Measurements from ENCODE around the gene PCGF3. TPM values are rescaled to one million over a fixed set of nuclear protein-coding genes. Genes with fewer than 3 reads are reported as not detected.

Gene PCGF3
- total RNA-seq, 4 donors from 2014 or later, result 14.5 to 31.9 (median 21.6) TPM

- ATAC-seq (no peak), DNase-seq (no peak)
- TF ChIP-seq, protein P1, sequence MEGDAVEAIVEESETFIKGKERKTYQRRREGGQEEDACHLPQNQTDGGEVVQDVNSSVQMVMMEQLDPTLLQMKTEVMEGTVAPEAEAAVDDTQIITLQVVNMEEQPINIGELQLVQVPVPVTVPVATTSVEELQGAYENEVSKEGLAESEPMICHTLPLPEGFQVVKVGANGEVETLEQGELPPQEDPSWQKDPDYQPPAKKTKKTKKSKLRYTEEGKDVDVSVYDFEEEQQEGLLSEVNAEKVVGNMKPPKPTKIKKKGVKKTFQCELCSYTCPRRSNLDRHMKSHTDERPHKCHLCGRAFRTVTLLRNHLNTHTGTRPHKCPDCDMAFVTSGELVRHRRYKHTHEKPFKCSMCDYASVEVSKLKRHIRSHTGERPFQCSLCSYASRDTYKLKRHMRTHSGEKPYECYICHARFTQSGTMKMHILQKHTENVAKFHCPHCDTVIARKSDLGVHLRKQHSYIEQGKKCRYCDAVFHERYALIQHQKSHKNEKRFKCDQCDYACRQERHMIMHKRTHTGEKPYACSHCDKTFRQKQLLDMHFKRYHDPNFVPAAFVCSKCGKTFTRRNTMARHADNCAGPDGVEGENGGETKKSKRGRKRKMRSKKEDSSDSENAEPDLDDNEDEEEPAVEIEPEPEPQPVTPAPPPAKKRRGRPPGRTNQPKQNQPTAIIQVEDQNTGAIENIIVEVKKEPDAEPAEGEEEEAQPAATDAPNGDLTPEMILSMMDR (IDR thresholded peaks at IDR 0.05 in 4 of 5, conservative IDR thresholded peaks at IDR 0.05 in 1 of 5), result no peak
- TF ChIP-seq POLR2A (IDR thresholded peaks at IDR 0.05), result no peak
- H3K9me3 ChIP-seq, result no peaks in the 10 kb centered on the region
- peak overlapping the region in 1 of 4 donors; percentile 75 for H3K27ac ChIP-seq
- peaks cover 20 to 27% (median 26%) of the 10 kb centered on the region in 3 donors for H3K27me3 ChIP-seq
- peak overlapping the region; percentile 42 to 60 (median 53) for H3K4me3 ChIP-seq
- in situ Hi-C loops (cut with MboI; ENCODE audit: low sequenced_read_pairs in 4 of 4) (loop anchor here in 1 of 4 donors (10.0 kb wide), 1 partner anchor 111 kb away; the partner anchor contains the start of genes ATP5ME and MYL5), intact Hi-C loops (cut with DNase I; ENCODE audit: low total_unique reads) (no loop called here)
- peaks cover 6 to 20% of the 10 kb centered on the region in 2 donors for H3K4me1 ChIP-seq
- H3K36me3 ChIP-seq, result no peaks in the 10 kb centered on the region
Measured at GRCh38 chr4:785332-786073, 79.9 kb downstream of the PCGF3 start.

GRCh38 chr4:786074-786741 is 80.6 kb downstream of the PCGF3 start:
- H3K4me1 ChIP-seq, result peaks cover 4 to 13% of the 10 kb centered on the region in 2 donors

DNA sequence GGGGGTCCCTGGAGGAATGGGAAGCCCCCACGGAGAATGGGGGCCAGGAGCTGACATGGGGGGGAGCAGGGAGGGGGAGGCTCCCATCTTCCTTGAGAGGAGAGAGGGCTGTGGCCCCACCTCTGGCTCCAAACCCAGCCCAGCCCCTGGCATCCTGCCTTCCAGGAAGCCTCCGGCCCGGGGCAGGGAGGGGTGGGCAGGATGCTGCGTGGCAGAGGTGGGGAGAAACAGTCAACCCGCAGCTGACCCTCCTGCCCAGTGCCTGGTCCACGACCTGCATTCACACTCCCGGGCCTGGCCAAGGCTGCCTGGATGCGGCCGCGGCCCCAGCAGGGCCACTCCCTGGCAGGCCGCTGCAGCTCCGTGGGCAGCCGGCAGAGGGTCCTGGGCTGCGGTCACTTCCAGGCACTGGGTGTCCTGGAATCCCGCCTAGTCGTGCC is 81.2 kb downstream of the PCGF3 start:
- Histone ChIP-seq H3K4me1 (peaks cover 4 to 13% of the 10 kb centered on the region in 2 donors), H3K27me3 (peaks cover 26 to 36% (median 35%) of the 10 kb centered on the region in 3 donors), H3K4me3 (peak overlapping the region; percentile 42 to 60 (median 53)), H3K27ac (peak overlapping the region; percentile 49 to 75 (median 67)), H3K36me3 (no peaks in the 10 kb centered on the region), H3K9me3 (no peaks in the 10 kb centered on the region)
- TF ChIP-seq POLR2A (IDR thresholded peaks at IDR 0.05), result peak; percentile 17 to 29
- TF ChIP-seq, protein P1 (IDR thresholded peaks at IDR 0.05 in 4 of 5, conservative IDR thresholded peaks at IDR 0.05 in 1 of 5), result peak in 1 of 5 experiments; percentile 11
- in situ Hi-C loops (cut with MboI; ENCODE audit: low sequenced_read_pairs in 4 of 4) (loop anchor here in 1 of 4 donors (10.0 kb wide), 1 partner anchor 112 kb away; the partner anchor contains the start of genes ATP5ME and MYL5), intact Hi-C loops (cut with DNase I; ENCODE audit: low total_unique reads) (no loop called here)
- no peak for ATAC-seq
- no peak for DNase-seq

More at GRCh38 chr4:786074-786741, 80.6 kb downstream of the PCGF3 start:
- no peak for TF ChIP-seq POLR2A (IDR thresholded peaks at IDR 0.05)
- TF ChIP-seq, protein P1 (IDR thresholded peaks at IDR 0.05 in 4 of 5, conservative IDR thresholded peaks at IDR 0.05 in 1 of 5), result no peak
- Histone ChIP-seq H3K36me3 (no peaks in the 10 kb centered on the region), H3K27ac (peak overlapping the region; percentile 49 to 75 (median 67)), H3K9me3 (no peaks in the 10 kb centered on the region), H3K4me3 (peak overlapping the region; percentile 42 to 60 (median 53)), H3K27me3 (peaks cover 20 to 29% (median 28%) of the 10 kb centered on the region in 3 donors)
- ATAC-seq (no peak), DNase-seq (no peak)
- intact Hi-C loops (cut with DNase I; ENCODE audit: low total_unique reads), result no loop called here
- in situ Hi-C loops (cut with MboI; ENCODE audit: low sequenced_read_pairs in 4 of 4), result loop anchor here in 1 of 4 donors (10.0 kb wide), 1 partner anchor 111 kb away; the partner anchor contains the start of genes ATP5ME and MYL5

DNA sequence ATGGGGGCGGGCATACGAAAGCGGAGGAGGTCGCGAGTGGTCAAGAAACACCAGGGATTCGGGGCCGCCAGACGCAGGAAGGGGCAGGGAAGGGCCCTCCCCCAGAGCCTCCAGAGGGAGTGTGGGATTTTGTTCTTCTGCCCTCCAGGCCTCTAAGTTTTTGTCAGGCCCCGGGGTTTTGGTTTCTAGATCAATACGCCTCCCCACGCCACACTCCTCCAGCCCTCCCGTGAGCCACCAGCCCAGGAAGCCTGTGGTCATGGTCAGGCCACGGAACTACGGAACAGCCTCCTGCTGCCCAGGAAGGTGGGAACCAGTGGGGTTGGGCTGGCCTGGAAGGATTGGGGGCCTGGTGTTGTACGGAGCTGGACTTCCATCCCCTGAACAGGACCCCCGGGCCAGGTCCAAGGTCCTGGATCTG is 81.9 kb downstream of the PCGF3 start:
- peak overlapping the region in 3 of 4 donors; percentile 67 to 75 (median 67) for H3K27ac ChIP-seq
- H3K4me3 ChIP-seq, result peak overlapping the region in 2 of 4 donors; percentile 21 to 42
- ATAC-seq (no peak), DNase-seq (no peak)
- peaks cover under 1 to 9% of the 10 kb centered on the region in 2 donors for H3K4me1 ChIP-seq
- TF ChIP-seq, protein P1 (IDR thresholded peaks at IDR 0.05 in 4 of 5, conservative IDR thresholded peaks at IDR 0.05 in 1 of 5), result no peak
- TF ChIP-seq POLR2A (IDR thresholded peaks at IDR 0.05), result no peak
- H3K9me3 ChIP-seq, result no peaks in the 10 kb centered on the region
- intact Hi-C loops (cut with DNase I; ENCODE audit: low total_unique reads), result no loop called here
- H3K36me3 ChIP-seq, result no peaks in the 10 kb centered on the region
- H3K27me3 ChIP-seq, result peaks cover 32 to 43% (median 42%) of the 10 kb centered on the region in 3 donors
- in situ Hi-C loops (cut with MboI; ENCODE audit: low sequenced_read_pairs in 4 of 4), result loop anchor here in 1 of 4 donors (10.0 kb wide), 1 partner anchor 113 kb away; the partner anchor contains the start of genes ATP5ME and MYL5

Data from gastrocnemius medialis (tissue), 4 donors.